ENCODE data around the gene LAMA2. TPM values are rescaled to one million over a fixed set of nuclear protein-coding genes. Genes with fewer than 3 reads are reported as not detected.

Gene LAMA2
- total RNA-seq, 1 donor from 2014 or later = 1.8 TPM

- no peaks in the 10 kb centered on the region for H3K4me1 ChIP-seq (ENCODE audit: insufficient read depth, low read length)
- Mint-ChIP-seq H3K4me3 (ENCODE audit: unreplicated experiment) (no peak overlapping the region), H3K9me3 (ENCODE audit: unreplicated experiment) (no peaks in the 10 kb centered on the region), H3K27ac (ENCODE audit: unreplicated experiment) (no peak overlapping the region), H3K36me3 (ENCODE audit: low read depth, unreplicated experiment) (no peaks in the 10 kb centered on the region), H3K4me1 (ENCODE audit: low read depth, unreplicated experiment) (no peaks in the 10 kb centered on the region), H3K27me3 (ENCODE audit: low read depth, unreplicated experiment) (peaks cover 3% of the 10 kb centered on the region)
- no peak overlapping the region for H2AFZ ChIP-seq (ENCODE audit: low read depth, low read length)
- H3K9me3 ChIP-seq (ENCODE audit: insufficient read depth, low read depth, low read length) = no peaks in the 10 kb centered on the region
- no peak overlapping the region for H3K9ac ChIP-seq (ENCODE audit: low read length)
- H3K4me3 ChIP-seq (ENCODE audit: insufficient read depth, low read depth, low read length) = no peak overlapping the region
- no peaks in the 10 kb centered on the region for H3K27me3 ChIP-seq (ENCODE audit: insufficient read depth, low read length)
- FAIRE-seq = no peak
- H4K20me1 ChIP-seq (ENCODE audit: insufficient read depth, low read length) = no peaks in the 10 kb centered on the region
- H3K36me3 ChIP-seq (ENCODE audit: insufficient read depth, low read length) = no peaks in the 10 kb centered on the region
- DNase-seq (ENCODE audit: low read depth) = no peak
- TF ChIP-seq CTCF (IDR thresholded peaks at IDR 0.05; ENCODE audit: insufficient read depth, low read depth, low read length) = no peak
- no peak for TF ChIP-seq EZH2 (IDR thresholded peaks at IDR 0.05; ENCODE audit: insufficient read depth, low read length)
- H3K79me2 ChIP-seq (ENCODE audit: insufficient read depth, low read length) = no peaks in the 10 kb centered on the region
- H3K4me2 ChIP-seq (ENCODE audit: low read length) = no peak overlapping the region
- H3K27ac ChIP-seq (ENCODE audit: low read depth, low read length) = no peak overlapping the region
Measured at GRCh38 chr6:129390900-129391299, 508.0 kb downstream of the LAMA2 start.

GRCh38 chr6:129393654-129394053 lies 510.7 kb downstream of the LAMA2 start:
- no peak for FAIRE-seq

More at GRCh38 chr6:129393654-129394053, 510.7 kb downstream of the LAMA2 start:
- Histone ChIP-seq H3K9me3 (ENCODE audit: insufficient read depth, low read depth, low read length) (no peaks in the 10 kb centered on the region), H3K4me3 (ENCODE audit: insufficient read depth, low read depth, low read length) (no peak overlapping the region), H3K9ac (ENCODE audit: low read length) (no peak overlapping the region), H4K20me1 (ENCODE audit: insufficient read depth, low read length) (no peaks in the 10 kb centered on the region), H3K27ac (ENCODE audit: low read depth, low read length) (no peak overlapping the region), H2AFZ (ENCODE audit: low read depth, low read length) (no peak overlapping the region), H3K4me2 (ENCODE audit: low read length) (no peak overlapping the region), H3K36me3 (ENCODE audit: insufficient read depth, low read length) (no peaks in the 10 kb centered on the region), H3K79me2 (ENCODE audit: insufficient read depth, low read length) (no peaks in the 10 kb centered on the region), H3K4me1 (ENCODE audit: insufficient read depth, low read length) (no peaks in the 10 kb centered on the region), H3K27me3 (ENCODE audit: insufficient read depth, low read length) (no peaks in the 10 kb centered on the region)
- H3K27ac Mint-ChIP-seq (ENCODE audit: unreplicated experiment) = no peak overlapping the region
- no peak for DNase-seq (ENCODE audit: low read depth)
- H3K36me3 Mint-ChIP-seq (ENCODE audit: low read depth, unreplicated experiment) = no peaks in the 10 kb centered on the region
- TF ChIP-seq CTCF (IDR thresholded peaks at IDR 0.05; ENCODE audit: insufficient read depth, low read depth, low read length) (no peak), EZH2 (IDR thresholded peaks at IDR 0.05; ENCODE audit: insufficient read depth, low read length) (no peak)
- H3K4me1 Mint-ChIP-seq (ENCODE audit: low read depth, unreplicated experiment) = peaks cover 4% of the 10 kb centered on the region
- H3K9me3 Mint-ChIP-seq (ENCODE audit: unreplicated experiment) = no peaks in the 10 kb centered on the region
- H3K27me3 Mint-ChIP-seq (ENCODE audit: low read depth, unreplicated experiment) = peaks cover 3% of the 10 kb centered on the region
- no peak overlapping the region for H3K4me3 Mint-ChIP-seq (ENCODE audit: unreplicated experiment)
